GM18517 (cell line): Measurements from ENCODE around the gene RAD23A.

Experiments
- ATAC-seq: cut with Tn5 transposase; IDR thresholded peaks from one replicate; pipeline ENCODE4 v1.9.1; 2021; ENCODE audit warnings: mild to moderate bottlenecking, moderate library complexity; ENCODE audit not compliant: unreplicated experiment

The RAD23A gene

DNA sequence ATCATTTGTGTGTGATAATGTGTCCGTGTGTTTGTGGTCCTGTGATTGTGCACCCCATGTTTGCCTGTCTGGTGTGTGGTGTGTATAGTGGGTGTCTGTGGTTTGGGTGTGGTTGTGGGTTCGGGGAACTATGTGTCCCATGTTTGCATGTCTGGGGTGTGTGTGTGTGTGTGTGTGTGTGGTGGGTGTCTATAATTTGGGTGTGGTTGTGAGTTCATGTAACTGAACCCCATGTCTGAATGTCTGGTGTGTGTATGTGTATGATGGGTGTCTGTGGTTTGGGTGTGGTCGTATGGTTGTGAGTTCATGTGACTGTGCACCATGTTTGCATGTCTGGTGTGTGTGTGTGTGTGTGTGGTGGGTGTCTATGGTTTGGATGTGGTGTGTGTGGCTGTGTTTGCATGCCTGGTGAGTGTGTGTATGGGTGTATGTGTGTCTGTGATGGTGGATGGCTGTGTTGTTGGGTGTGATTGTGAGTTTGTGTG lies 38.5 kb downstream of the RAD23A start:
- ATAC-seq = no peak

- no peak for ATAC-seq
Measured at GRCh38 chr19:12984683-12985048, 39.0 kb downstream of the RAD23A start.

DNA sequence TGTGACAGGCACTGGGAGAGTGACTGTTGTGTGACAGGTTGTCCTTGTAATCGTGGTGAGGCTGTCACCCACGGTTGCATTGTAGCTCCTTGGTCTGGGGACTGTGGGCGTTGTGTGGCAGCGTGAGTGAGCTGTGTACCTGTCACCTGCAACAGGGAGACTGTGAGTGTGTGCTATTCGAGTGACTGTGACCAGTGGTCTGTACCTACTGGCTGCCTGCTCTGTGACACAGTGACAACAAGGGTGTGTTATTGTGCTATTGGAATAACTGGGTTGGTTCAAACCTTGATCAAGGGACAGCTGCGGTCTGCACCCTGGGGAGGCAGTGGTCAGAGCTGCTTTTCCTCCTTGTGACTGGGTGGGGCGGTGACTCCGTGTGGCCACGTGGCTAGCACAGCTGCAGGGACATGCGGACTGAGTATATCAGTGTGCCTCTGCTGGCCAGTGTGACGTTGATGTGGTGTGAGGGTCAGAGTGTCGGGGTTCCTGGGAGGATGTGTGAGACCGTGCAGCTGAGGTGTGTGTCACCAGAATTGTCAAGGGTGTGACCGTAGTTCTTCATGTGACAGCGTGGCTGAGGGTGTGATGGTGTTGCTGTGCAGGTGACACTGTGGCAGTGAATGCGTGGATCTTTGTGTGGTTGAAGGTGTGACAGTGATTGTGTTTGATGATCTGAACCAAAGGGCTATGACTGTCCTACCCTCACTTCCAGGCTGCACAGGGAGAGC lies 39.6 kb downstream of the RAD23A start:
- no peak for ATAC-seq

- ATAC-seq = no peak
Measured at GRCh38 chr19:12986726-12987125, 41.1 kb downstream of the RAD23A start.

- ATAC-seq = no peak
Measured at GRCh38 chr19:12987190-12987589, 41.5 kb downstream of the RAD23A start.

GRCh38 chr19:12987781-12988180 lies 42.1 kb downstream of the RAD23A start:
- ATAC-seq = no peak

GRCh38 chr19:12990431-12990830 lies 44.8 kb downstream of the RAD23A start:
- ATAC-seq = no peak

DNA sequence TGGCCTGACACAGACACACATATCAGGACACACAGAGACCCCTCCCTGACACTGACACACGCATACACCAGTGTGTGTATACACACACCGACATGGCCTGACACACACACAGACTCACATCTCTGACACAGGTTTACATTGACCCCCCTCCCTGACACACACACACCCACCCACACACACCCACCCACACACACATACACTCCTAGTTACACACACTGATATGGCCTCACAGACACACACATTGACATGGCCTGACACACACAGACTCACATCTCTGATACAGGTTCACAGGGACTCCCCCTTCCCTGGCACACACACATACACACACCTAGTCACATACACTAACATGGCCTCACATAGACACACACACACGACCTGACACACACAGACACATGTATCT lies 45.2 kb downstream of the RAD23A start:
- ATAC-seq = no peak

DNA sequence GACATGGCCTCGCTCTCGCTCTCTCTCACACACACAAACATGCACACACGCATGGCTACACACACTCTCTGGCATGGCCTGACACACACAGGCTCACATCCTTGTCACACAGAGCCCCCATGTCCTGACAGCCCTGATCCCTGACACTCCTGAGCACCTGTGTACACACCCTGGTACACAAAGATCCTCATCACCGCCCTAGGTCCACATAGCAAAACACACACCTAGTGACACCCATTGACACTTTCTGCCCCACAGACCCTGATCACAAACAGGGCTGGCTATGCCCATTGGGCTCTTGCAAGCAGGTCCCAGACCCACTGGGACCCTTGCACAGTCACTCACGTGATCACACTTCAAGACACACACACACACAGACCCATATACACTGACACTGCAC lies 45.6 kb downstream of the RAD23A start:
- ATAC-seq = no peak

GRCh38 chr19:12992729-12993128 lies 47.1 kb downstream of the RAD23A start:
- ATAC-seq = no peak

DNA sequence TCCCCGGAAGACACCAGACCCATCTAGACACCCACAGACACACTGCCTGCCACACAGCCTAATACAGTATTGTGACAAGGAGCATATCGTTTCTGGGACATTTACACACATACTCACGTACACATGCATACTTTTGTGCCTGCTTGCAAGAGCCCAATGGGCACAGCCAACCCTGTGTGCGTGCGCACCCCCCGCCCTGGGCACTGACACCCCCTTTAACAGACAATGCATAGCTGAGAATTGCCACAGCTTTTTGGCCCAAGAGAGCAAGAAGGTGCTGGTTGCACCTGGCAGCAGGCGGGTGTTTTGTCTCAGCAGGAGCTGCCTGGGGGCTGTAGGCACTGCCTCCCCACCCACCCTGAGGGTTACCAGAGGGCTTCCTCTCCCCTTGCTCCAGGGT lies 47.9 kb downstream of the RAD23A start:
- ATAC-seq = no peak

- ATAC-seq = no peak
Measured at GRCh38 chr19:12994701-12995595, 49.3 kb downstream of the RAD23A start, which contains the start of gene NFIX. Gene NFIX, plus strand, starts transcription at chr19:12995475. Its CDS starts 363 bp downstream, at chr19:12995838.

DNA sequence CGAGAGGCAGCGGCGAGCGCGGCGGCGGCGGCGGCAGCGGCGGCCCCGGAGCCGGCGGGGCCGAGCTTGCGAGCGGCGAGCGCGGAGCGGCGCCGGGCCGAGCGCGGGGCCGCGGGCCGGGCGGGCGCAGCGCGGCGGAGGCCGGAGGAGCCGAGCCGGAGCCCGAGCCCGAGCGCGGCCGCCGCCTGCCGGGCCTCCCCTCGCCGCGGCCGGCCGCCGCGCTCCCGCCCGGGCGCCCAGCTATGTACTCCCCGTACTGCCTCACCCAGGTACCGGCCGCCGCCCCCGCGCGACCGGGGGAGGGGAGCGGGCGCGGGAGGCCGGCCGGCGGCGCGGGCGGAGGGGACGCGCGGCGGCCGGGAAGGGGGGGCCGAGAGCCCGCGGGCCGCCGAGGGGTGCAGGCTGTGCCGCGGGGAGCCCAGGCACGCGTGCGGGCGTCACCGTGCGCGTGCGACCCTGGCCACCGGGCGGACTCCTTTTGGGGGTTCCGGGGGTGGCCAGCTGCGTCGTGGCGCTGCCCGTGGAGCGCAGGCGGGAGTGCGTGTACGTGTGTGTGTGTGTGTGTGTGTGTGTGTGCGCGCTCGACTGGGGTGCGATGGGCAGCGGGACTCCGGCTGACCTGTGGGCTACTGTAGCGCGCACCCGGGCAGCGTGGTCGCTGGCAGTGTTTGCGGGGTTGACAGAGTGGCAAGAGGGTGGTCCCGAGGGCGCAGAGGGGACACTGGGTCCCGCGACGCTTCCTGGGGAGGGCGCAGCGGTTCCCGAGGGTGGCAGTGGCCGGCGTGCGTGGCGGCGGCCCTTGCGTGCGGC lies 50.1 kb downstream of the RAD23A start:
- ATAC-seq = no peak

DNA sequence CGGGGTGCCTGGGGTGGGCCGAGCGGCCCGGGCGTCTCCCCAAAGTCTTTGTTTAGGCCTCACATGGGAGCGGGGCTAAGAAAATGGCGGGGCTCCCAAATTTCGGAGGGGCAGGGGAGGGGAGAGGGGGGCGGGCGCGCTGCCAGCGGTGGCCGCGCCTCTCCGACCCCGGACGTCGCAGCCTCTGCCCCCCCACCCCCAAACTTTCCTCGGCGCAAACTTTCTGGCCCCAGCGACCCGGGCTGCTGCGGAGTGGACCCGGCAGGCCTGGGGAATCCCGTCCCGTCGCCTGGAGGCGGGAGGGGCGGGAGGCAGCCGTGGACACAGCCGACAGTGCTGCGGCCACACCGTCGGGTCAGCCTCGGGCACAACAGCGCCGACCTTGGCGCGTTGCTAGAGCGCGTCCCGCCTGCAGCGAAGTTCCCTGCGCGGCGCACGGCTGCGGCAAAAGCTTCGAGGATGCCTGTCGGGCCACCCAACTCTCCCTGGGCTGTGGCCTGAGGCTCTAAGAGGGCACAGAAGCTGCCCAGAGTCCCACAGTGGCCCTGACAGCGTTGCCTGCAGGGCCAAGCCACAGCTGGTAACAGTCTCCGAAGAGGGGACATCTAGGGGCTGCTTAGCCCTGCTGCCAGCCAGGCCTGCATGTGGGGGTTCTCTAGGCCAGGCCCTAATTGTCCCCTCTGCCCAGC lies 50.9 kb downstream of the RAD23A start:
- ATAC-seq = no peak

DNA sequence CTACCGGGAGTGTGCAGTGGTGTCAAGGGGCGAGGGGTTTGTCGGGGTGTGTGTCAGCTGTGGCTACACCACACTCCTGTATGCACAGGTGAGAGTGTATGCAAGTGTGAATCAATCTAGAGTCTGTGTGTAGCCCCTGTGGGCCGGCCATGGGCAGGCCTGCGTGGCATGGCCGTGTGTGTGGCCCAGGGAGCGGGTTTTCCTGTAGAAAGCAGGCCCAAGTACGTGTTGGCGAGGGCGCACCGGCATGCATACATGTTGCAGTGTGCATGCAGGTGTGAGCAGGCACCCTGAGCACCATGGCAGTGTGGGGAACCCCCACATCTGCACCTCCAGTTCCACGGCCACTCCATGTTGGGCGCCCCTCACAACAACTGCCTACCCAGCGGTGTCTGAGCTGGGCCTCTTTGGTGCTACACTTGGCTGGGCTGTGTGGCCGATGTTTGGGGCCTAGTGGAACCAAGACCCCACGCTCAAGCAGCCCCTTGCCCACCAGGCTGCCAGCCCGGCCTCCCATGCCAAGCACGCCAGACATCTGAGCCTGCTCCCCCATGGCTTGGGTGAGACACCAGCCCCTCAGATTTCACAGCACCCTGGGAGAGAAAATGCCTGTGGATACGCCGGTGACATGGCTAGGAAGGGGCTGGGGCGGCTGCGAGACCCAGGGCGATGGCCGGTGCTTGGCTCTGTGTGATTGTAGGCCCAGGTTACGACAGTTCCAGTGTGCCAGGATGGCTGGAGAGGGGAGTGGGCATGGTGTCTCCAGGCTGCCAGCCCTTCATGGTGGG lies 51.7 kb downstream of the RAD23A start:
- ATAC-seq = no peak

DNA sequence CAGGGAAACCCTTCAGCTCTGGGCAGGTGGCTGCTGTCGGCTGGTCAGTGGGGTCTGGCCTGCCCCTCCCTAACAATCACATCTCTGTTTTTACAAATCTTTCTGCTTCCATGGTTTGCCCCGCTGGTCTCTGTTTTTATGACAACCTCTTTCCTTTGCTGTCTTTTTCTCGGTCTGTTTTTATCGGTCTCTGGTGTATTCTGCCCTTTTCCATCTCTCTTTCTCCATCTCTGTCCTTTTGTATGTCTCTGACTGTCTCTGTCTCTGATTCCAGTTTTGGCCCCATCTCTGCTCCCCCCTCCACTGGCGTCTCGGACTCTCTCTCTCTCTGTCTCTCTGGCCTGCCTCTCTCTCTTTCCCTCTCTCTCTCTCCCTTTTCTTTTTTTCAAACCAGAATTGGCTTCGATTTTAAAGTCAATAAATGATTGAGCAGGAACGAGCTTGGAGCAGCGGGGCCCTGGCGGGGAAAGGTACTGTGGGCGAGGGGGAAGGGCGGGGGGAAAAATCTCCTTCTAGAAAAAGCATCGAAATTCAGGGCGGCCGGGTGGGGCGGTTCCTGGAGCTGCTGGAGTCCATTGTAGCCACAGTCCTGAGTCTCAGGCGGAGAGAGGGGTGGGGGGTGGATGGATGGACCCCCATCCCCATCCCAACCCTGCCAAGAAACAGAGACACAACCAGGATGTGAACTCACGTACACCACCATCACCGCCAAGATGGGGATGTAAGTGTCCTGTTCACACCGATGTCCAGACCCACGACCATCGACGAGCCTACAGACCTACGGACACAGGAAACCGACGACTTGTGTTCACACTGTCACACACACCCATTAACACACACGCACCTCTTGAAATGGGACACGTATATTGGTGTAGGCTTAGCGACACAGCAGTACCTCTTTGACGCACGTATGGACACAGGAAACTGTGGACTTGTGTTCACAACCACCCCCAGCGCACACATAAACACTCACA lies 52.6 kb downstream of the RAD23A start:
- no peak for ATAC-seq

DNA sequence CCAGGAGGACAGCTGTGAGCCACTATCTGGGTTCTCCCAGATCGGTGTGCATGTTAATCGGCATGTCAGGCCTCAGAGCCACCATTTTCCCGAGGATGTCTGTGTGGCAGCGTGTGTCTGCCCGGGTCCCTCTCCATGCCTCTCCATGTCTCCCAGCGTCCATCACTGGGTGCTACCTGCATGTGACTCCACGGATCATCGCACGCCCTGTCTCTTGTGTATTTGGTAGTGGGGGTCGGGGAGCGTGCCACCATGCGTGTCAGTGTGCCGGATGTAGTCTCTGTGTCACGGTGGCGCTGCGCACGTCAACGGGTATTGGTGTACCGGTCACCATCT lies 55.5 kb downstream of the RAD23A start:
- no peak for ATAC-seq

DNA sequence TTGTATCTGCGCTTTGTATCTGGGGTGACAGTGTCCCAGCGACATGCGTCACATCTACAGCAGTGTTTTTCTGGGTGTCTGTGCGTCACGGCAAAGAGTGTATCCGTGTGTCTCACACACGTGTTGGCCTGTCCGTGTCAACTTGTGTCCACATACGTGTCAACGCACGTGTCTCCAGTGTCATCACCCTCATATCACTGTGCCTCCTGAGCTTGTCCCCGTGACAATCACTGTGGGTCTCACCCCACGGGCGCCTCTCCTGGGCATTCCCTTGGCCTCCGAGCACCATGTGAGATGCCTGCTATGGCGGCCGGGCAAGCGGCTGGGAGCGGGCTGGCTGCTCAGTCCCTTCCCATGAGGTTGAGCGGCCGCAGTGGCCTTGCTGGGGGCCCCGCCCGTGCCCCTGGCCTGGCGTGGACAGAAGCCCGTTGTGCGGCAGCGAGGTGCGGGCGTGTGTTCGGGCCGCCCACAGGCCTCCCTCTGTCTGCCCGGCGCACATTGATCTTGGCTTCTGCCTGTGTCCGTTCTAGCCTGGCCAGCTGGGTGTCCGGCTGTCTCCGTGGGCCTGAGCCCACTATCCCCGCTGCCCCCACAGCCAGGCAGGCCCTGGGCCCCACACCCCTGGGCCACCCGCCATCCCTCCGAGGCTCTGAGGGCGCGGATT lies 56.0 kb downstream of the RAD23A start:
- ATAC-seq = no peak
